Fibroblast of skin of scalp (primary cell): ENCODE data around the gene SLC35G4. TPM values are rescaled to one million over a fixed set of nuclear protein-coding genes. Genes with fewer than 3 reads are reported as not detected.
A peak's percentile ranks its signal among the peaks of the same experiment; 100 is the strongest.
"Not testable (repeated sequence)": the region's sequence is repeated elsewhere in the genome, so short reads cannot be mapped to it uniquely, and the experiment has no call there.

Source experiments
- DNase-seq: peaks from one replicate; pipeline ENCODE4 v3.0.0-alpha.2; 2013
- polyA plus RNA-seq, 2 experiments: library from polyadenylated mRNA; unstranded; fragments of 120-200 nt; gene quantifications; one replicate each; pipeline ENCODE4 v1.2.1, GENCODE V29; 2013; ENCODE audit not compliant: insufficient read length in 2 of 2

The SLC35G4 gene
- polyA plus RNA-seq (2013, experiment 1 of 2; ENCODE audit: insufficient read length), result not detected
- polyA plus RNA-seq (2013, experiment 2 of 2; ENCODE audit: insufficient read length), result not detected

- DNase-seq, result not testable (repeated sequence)
Observed at GRCh38 chr18:11609488-11609887, at the start of gene SLC35G4. SLC35G4 (plus strand) TSS chr18:11609596; CDS start chr18:11609596, 0 bp downstream.

DNA sequence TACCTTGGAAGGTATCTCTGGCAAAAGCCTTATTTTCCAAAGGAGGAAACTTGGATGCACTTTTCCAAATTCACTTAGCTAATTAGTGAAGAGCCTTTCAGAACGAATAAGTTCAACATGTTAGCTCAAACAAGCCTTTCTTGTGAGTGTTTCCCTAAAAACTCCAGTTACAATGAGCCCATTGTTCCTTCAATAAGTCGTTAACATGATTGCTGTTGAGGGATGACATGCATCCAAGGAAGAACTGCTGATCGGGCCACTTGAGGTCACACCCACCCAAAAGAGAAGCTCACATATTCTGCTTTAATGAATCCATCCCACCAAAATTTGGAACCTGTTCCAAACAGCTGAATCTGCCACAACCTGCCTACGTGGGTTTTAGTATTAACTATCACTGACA, 48.1 kb upstream of the SLC35G4 start:
- no peak for DNase-seq

DNA sequence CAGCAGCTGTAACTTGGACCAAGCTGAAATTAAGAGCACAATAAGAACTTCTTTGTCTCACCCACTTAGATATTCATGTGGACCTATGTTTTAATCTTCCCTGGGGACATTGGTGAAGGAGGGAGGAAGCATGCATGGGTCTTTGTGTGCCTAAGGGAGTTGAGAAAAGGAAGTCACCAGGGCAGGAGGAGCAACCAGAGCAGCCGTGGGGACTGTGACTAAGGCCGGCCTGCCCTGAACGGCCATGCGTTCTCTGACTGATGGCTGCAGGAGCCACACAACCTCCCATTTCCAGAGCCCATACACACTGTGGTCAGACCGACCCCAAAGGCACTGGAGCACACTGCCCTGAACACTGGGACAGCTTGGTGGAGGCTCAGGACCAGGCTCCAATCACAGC, 43.7 kb upstream of the SLC35G4 start:
- no peak for DNase-seq

GRCh38 chr18:11566236-11566965, 43.0 kb upstream of the SLC35G4 start:
- no peak for DNase-seq

DNA sequence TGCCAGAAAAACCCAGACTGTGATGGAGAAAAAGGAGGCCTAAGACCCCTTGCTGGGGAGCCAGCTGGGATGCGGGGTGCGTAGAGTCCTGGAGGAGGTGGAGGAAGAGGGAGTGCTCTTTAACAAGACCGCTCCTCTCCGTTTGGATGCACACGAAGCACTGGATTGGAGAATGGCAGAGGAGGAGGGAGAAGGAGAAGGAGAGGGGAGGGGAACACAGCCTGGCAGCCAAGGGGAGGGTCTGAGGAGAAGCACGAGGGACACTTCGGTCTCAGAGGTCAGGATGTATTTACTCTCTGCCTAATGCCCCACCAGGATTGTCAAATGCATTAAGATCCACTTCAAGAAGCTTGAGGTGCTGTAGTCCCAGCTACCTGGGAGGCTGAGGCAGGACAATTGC, 42.0 kb upstream of the SLC35G4 start:
- no peak for DNase-seq

DNA sequence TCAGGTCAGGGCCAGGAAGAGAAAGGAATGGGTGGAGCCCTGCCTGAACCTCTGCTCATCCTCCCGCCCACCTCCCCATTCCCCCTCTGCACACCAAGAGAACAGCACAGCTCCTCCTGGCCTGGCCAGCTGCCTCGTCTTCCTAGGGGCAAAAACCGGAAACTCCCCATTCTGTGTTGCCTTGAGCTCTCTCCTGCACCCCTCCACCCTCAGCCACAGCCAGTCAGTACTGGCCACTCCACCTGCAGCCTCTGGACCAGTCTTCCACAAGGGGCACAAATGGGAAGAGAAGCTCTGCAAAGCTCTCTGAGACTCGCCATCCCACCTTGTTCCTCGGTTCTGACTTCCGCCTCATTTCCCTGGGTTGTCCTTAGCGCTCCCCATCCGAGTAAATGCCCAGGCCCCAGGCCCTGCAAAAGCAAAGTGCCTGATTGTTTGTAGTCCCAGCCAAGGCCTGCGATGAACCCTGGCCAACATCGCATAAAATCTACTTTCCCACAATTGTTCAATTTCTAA, 39.3 kb upstream of the SLC35G4 start:
- DNase-seq, result no peak

GRCh38 chr18:11570769-11571412, 38.5 kb upstream of the SLC35G4 start:
- DNase-seq, result peak; percentile 54

DNA sequence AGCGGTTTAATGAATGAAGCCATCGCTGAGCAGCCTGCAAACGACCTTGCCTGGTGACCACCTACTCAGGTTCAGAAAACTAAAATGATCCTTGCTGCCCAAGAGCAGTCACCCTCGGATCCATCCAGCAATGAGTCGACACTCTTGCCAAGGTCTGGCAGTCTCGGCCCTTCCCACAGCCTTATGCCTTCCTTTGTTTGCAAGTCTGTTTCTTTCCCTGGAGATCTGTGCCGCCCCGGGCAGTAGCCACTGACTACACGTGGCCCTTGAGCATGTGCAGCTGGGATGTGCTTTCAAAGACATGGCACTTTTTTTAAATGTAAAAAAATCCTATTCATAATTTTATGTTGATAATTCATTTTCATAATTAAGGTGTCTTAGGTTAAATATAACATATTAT, 37.2 kb upstream of the SLC35G4 start:
- DNase-seq, result no peak

GRCh38 chr18:11574545-11574944, 34.9 kb upstream of the SLC35G4 start:
- DNase-seq, result no peak

DNA sequence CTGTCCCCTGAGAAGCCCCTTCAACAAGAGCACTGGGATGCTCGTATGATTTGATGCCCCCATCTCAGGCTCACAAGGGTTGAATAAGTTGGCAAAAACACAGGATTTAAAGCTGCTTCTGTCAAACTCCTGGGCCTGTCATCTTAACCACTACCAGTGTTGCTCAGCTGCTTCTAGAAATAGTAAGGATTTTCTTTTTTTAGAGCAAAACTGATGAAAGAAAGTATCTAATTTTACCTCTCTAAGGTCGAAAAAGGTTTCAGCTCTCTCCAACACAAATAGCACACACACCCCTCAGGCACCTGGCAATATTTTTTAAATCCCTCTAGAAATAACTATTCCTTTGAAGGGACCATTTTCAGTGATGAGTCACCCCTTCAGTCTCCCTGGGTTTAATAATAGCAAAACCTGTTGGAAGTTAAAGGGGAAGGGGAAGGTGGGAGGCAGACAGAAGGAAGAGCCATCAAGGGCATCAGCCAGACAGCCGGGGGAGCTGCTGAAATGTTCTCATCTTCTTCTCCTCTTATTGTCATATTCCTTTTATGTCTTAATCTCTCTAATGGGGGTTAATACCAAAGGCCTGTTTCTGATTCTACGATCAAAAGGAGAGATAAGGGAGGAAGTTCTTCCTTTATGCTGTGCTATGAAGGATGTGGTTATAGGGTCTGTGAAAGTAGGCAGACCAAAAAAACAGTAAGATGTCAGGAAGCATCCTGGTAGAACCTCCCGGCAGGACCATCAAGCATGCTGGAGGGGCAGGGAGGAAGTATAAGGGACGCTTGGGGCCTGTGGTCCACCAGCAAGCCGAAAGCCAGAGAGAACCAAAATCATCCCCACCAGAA, 31.9 kb upstream of the SLC35G4 start:
- DNase-seq, result no peak

DNA sequence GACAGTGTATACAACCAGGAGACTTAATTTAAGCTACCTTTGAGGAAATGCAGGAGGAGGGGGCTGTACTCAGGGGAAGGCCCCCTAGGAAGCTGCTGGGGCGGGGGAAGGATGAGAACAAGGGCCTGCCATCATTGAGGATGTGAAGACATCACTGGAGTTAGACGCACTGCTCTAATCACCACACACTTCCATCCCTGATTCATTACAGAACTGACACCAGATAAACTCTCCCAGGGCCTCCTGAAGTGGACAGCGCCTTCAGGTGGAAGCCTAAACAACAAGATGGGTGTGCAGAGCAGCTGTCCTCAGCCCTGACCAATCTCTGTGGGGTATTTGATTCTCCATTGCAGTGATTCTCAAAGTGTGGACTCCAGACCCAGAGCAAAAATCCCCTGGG, 30.6 kb upstream of the SLC35G4 start:
- DNase-seq, result no peak

DNA sequence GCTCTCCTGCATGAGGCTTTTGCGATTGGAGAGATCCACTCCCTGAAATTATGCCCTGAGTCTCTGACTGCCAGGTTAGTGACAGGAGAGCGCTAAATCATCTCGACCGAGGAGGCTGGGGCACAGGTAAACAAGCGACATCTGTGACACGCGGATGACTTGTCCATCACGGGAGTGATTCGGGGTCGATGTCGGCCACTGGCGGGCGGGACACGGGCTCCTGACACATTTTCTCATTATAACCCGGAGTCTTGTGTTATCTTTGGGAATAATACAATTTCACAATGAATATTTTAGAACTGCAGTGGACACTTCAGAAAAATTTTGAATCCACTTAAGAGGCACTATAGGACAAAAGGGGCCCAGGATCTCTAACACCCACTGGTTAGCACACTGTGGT, 29.5 kb upstream of the SLC35G4 start:
- no peak for DNase-seq

DNA sequence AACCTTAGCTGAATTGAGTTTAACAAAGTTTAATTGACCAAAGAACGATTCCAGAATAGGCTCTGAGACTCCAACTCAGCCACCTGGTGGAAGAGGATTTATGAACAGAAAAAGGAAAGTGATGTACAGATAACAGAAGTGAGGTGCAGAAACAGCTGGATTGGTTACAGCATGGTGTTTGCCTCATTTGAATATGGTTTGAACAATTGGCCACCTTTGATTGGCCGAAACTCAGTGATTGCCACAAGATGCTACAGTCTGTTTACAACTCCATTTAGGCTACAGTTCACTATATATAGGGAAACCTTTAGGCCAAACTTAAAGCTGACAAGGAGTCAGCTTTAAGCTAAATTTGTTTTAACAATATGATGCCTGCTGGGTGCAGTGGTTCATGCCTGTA, 28.1 kb upstream of the SLC35G4 start:
- DNase-seq, result no peak

DNA sequence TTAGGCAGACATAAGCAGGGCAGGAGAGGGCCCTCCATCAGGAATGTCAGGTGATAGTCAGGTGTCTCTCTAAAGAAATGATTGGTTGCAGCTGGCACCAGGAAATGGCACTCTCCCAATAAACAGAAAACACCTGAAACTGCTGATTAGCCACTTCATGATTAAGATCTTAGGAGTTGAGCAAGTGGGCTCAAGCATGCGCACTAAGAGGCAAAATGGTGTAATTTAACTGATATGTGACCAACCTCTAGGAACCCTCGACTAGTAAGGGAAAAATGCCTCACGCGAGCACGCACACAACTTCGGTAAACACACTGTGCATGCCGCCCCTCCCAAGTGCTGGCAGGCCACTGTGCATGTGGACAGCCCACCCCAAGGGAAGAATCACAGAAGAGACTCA, 23.8 kb upstream of the SLC35G4 start:
- DNase-seq, result no peak

GRCh38 chr18:11586896-11587295, 22.5 kb upstream of the SLC35G4 start:
- no peak for DNase-seq

- no peak for DNase-seq
Observed at GRCh38 chr18:11587432-11587831, 22.0 kb upstream of the SLC35G4 start.

GRCh38 chr18:11587846-11588245, 21.6 kb upstream of the SLC35G4 start:
- DNase-seq, result no peak

DNA sequence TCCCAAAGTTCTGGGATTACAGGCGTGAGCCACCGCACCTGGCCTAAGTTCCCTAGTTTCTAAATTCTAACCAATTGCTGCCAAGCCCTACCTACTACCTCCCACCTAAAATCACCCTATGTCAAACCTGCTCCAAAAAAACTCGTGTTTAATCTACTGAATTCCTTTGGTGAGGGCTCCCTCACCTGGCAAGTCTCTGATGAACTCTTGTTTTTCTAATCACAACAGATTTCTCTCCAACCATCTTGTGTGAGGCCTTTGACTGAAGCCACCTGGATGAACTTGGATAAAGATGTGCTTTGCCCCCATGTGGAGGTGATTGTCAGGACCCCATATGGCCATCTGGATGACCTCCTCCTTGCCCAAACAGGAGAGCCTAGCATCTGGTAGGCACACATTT, 17.4 kb upstream of the SLC35G4 start:
- no peak for DNase-seq

DNA sequence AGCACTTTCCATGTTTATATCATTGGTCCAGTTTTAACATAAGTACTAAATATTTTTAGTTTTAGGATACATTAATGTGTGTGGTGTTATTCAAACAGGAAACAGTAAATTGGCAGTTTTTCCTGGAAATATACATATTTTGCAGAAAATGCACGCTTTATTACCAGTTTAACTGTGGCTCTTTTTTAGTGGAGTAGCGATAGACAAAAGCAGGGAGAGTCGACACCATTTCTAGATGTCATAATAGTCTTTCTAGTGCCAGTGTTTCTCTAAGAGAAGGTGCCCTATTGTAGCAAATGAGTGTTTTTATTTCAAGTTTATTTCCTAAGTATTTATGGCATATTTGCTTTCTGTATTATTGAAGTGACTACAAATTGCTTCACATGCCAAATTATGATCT, 9.1 kb upstream of the SLC35G4 start:
- no peak for DNase-seq

GRCh38 chr18:11607906-11608305, 1.5 kb upstream of the SLC35G4 start:
- no peak for DNase-seq

DNA sequence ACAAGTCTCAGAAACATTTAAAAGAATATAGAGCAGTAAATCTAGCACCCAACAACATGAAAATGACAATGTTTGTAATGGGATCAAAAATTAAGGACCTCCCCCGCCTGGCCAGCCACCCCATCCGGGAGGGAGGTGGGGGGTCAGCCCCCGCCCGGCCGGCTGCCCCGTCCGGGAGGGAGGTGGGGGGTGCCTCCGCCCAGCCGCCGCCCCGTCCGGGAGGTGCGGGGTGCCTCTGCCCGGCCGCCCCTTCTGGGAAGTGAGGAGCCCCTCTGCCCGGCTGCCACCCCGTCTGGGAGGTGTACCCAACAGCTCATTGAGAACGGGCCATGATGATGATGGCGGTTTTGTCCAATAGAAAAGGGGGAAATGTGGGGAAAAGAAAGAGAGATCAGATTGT, 778 bp upstream of the SLC35G4 start:
- DNase-seq, result not testable (repeated sequence)

DNA sequence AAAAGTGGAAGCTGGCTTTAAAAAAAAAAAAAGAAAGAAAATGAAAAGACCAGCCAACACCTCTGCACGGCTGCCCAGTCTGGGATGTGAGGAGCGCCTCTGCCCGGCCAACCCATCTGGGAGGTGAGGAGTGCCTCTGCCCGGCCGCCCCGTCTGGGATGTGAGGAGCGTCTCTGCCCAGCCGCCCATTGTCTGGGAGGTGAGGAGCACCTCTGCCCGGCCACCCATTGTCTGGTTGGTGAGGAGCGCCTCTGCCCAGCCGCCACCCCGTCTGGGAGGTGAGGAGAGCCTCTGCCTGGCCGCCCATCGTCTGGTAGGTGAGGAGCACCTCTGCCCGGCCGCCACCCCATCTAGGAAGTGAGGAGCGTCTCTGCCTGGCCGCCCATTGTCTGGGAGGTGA, 3.7 kb downstream of the SLC35G4 start:
- DNase-seq, result not testable (repeated sequence)

DNA sequence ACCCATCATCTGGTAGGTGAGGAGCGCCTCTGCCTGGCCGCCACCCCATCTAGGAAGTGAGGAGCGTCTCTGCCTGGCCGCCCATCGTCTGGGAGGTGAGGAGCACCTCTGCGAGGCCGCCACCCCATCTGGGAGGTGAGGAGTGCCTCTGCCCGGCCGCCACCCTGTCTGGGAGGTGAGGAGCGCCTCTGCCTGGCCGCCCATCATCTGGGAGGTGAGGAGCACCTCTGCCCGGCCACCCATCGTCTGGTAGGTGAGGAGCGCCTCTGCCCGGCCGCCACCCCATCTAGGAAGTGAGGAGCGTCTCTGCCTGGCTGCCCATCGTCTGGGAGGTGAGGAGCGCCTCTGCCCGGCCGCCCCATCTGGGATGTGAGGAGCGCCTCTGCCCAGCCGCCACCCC, 4.2 kb downstream of the SLC35G4 start:
- not testable (repeated sequence) for DNase-seq
